ENCODE data around the gene TNRC18. TPM values are rescaled to one million over a fixed set of nuclear protein-coding genes. Genes with fewer than 3 reads are reported as not detected.
"Not testable (repeated sequence)": the region's sequence is repeated elsewhere in the genome, so short reads cannot be mapped to it uniquely, and the experiment has no call there.

The TNRC18 gene
- 93.2 and 121 TPM in 2 replicates for total RNA-seq (2014; rRNA removed; shearing (Covaris generic))

- no peak for DNase-seq (ENCODE audit: low spot score)
These were observed at the start of gene TNRC18 for GRCh38 chr7:5423306-5423975. Gene TNRC18, minus strand, starts transcription at chr7:5423834. Its CDS starts 2,588 bp downstream, at chr7:5421246.

- no peak for DNase-seq (ENCODE audit: low spot score)
These were observed 49.0 kb upstream of the TNRC18 start for GRCh38 chr7:5472432-5473315.

- DNase-seq (ENCODE audit: low spot score) = not testable (repeated sequence)
These were observed 48.0 kb upstream of the TNRC18 start for GRCh38 chr7:5471623-5472022.

- no peak for DNase-seq (ENCODE audit: low spot score)
These were observed 47.2 kb upstream of the TNRC18 start for GRCh38 chr7:5470816-5471215.

- no peak for DNase-seq (ENCODE audit: low spot score)
These were observed 46.5 kb upstream of the TNRC18 start for GRCh38 chr7:5470167-5470532.

GRCh38 chr7:5469375-5470166 is 45.9 kb upstream of the TNRC18 start:
- DNase-seq (ENCODE audit: low spot score) = no peak

- DNase-seq (ENCODE audit: low spot score) = no peak
These were observed 44.0 kb upstream of the TNRC18 start for GRCh38 chr7:5467645-5468044.

- DNase-seq (ENCODE audit: low spot score) = no peak
These were observed 42.9 kb upstream of the TNRC18 start for GRCh38 chr7:5466551-5466950.

GRCh38 chr7:5463031-5463430 is 39.4 kb upstream of the TNRC18 start:
- DNase-seq (ENCODE audit: low spot score) = no peak

- no peak for DNase-seq (ENCODE audit: low spot score)
These were observed 38.6 kb upstream of the TNRC18 start for GRCh38 chr7:5462216-5462615.

- DNase-seq (ENCODE audit: low spot score) = no peak
These were observed 35.4 kb upstream of the TNRC18 start for GRCh38 chr7:5458921-5459480.

- no peak for DNase-seq (ENCODE audit: low spot score)
These were observed 33.7 kb upstream of the TNRC18 start for GRCh38 chr7:5457245-5457735.

- DNase-seq (ENCODE audit: low spot score) = no peak
These were observed 32.8 kb upstream of the TNRC18 start for GRCh38 chr7:5456409-5456808.

- no peak for DNase-seq (ENCODE audit: low spot score)
These were observed 32.1 kb upstream of the TNRC18 start for GRCh38 chr7:5455581-5456219.

GRCh38 chr7:5455175-5455574 is 31.5 kb upstream of the TNRC18 start:
- no peak for DNase-seq (ENCODE audit: low spot score)

- DNase-seq (ENCODE audit: low spot score) = no peak
These were observed 30.9 kb upstream of the TNRC18 start for GRCh38 chr7:5454485-5454884.

- no peak for DNase-seq (ENCODE audit: low spot score)
These were observed 30.0 kb upstream of the TNRC18 start for GRCh38 chr7:5453566-5454075.

GRCh38 chr7:5452937-5453540 is 29.4 kb upstream of the TNRC18 start:
- no peak for DNase-seq (ENCODE audit: low spot score)

GRCh38 chr7:5452470-5452899 is 28.9 kb upstream of the TNRC18 start:
- no peak for DNase-seq (ENCODE audit: low spot score)

- no peak for DNase-seq (ENCODE audit: low spot score)
These were observed 27.8 kb upstream of the TNRC18 start for GRCh38 chr7:5451391-5451790.

Data from HT-29 (cell line).